GM12878 (cell line): ENCODE measurements around the gene ING5. TPM values are rescaled to one million over a fixed set of nuclear protein-coding genes. Genes with fewer than 3 reads are reported as not detected.

Experiments
- ATAC-seq: fragments of 200-7000 bp; cut with Tn5 transposase; 3 replicates; pipeline ENCODE4 v1.9.1; 2020; ENCODE audit warnings: mild to moderate bottlenecking, moderate library complexity
- BruUV-seq: library from RNA; stranded (reverse); fragments of 400-500 nt; replicated peaks from 2 replicates; lab custom pipeline; 2021; lab: Mats Ljungman, UMichigan
- CTCF ChIA-PET: fragments of 300-600 bp; sonication (Branson Sonifier 250); formaldehyde crosslinking; extraction: SDS; loops from one replicate; lab custom pipeline; 2021; ENCODE audit warnings: inconsistent platforms; lab: Yijun Ruan, JAX
- POLR2A ChIA-PET: fragments of 350-600 bp; formaldehyde crosslinking; extraction: SDS; loops from one replicate; lab custom pipeline; 2021; ENCODE audit warnings: inconsistent platforms; lab: Charles Lee
- RAD21 ChIA-PET: fragments of 300-600 bp; sonication (Branson Sonifier 250); formaldehyde crosslinking; loops from one replicate; lab custom pipeline; 2023; ENCODE audit warnings: antibody characterized with exemption; ENCODE audit not compliant: unreplicated experiment; lab: Charles Lee
- SMC1A ChIA-PET: fragments of 300-600 bp; sonication (Branson Sonifier 250); formaldehyde crosslinking; loops from one replicate; lab custom pipeline; 2023; ENCODE audit not compliant: unreplicated experiment, uncharacterized antibody; lab: Charles Lee
- DNase-seq: peaks from one replicate; pipeline ENCODE4 v3.0.0-alpha.2; 2011; ENCODE audit warnings: low read depth, low spot score
- FAIRE-seq: peaks from 3 replicates; lab custom pipeline; 2011; peaks lifted over from hg19 to GRCh38; lab: Jason Lieb, UNC
- H2AFZ ChIP-seq: 2 replicates; pipeline ENCODE4 v1.6.0; 2011; ENCODE audit warnings: low read depth, low read length, control low read depth; ENCODE audit not compliant: control insufficient read depth
- H3K27ac ChIP-seq: 2 replicates; pipeline ENCODE4 v1.5.1; 2011; ENCODE audit warnings: control low read depth; ENCODE audit not compliant: control insufficient read depth, insufficient read depth
- H3K27me3 ChIP-seq, 2 experiments: replicated peaks in 1 of 2; 2 replicates each; pipeline versions ENCODE4 v1.6.0 to v1.6.1; 2011; ENCODE audit warnings: low read length in 1 of 2; ENCODE audit not compliant: control insufficient read depth in 2 of 2, insufficient read depth in 2 of 2
- H3K36me3 ChIP-seq, 2 experiments: 2 replicates each; pipeline ENCODE4 v1.5.1; 2011; ENCODE audit warnings: low read length in 1 of 2; ENCODE audit not compliant: control insufficient read depth in 2 of 2, insufficient read depth in 2 of 2
- H3K4me1 ChIP-seq: 2 replicates; pipeline ENCODE4 v1.6.1; 2011; ENCODE audit warnings: mild to moderate bottlenecking, low read length, moderate library complexity, mixed read lengths; ENCODE audit not compliant: control insufficient read depth, insufficient read depth
- H3K4me2 ChIP-seq: 2 replicates; pipeline ENCODE4 v1.6.0; 2011; ENCODE audit warnings: control low read depth; ENCODE audit not compliant: control insufficient read depth, insufficient read depth
- H3K4me3 ChIP-seq: fragments of 200-600 bp; sonication (generic); 2 replicates; pipeline ENCODE4 v1.5.1; 2016
- H3K79me2 ChIP-seq: 2 replicates; pipeline ENCODE4 v1.6.0; 2011; ENCODE audit warnings: low read length; ENCODE audit not compliant: control insufficient read depth, insufficient read depth
- H3K9ac ChIP-seq: 2 replicates; pipeline ENCODE4 v1.8.0; 2011; ENCODE audit warnings: low read length, control low read depth, mixed read lengths; ENCODE audit not compliant: control insufficient read depth, insufficient read depth
- H3K9me3 ChIP-seq: replicated peaks from 3 replicates; pipeline ENCODE4 v1.5.1; 2011; ENCODE audit warnings: mild to moderate bottlenecking, low read length; ENCODE audit not compliant: control insufficient read depth, insufficient read depth
- H4K20me1 ChIP-seq: 2 replicates; pipeline ENCODE4 v1.6.0; 2011; ENCODE audit not compliant: control insufficient read depth, insufficient read depth
- ATF7 ChIP-seq: fragments of 450-650 bp; IDR thresholded peaks from 2 replicates; pipeline ENCODE4 v1.6.1; 2016; ENCODE audit warnings: low read depth, mild to moderate bottlenecking
- CHD1 ChIP-seq: IDR thresholded peaks from 2 replicates; pipeline ENCODE4 v1.6.1; 2012; ENCODE audit warnings: low read depth, low read length, improper control_type of control experiment
- GATAD2B ChIP-seq: fragments of 450-650 bp; conservative IDR thresholded peaks from 2 replicates; pipeline ENCODE4 v1.6.1; 2017; ENCODE audit warnings: low read depth, mild to moderate bottlenecking, moderate library complexity
- MEF2A ChIP-seq: IDR thresholded peaks from 2 replicates; pipeline ENCODE4 v1.6.1; 2011; ENCODE audit warnings: low read depth, mild to moderate bottlenecking, low read length, moderate library complexity; ENCODE audit not compliant: insufficient read depth
- NRF1 ChIP-seq: conservative IDR thresholded peaks from 2 replicates; pipeline ENCODE4 v1.6.1; 2011; ENCODE audit warnings: mild to moderate bottlenecking, low read depth, low read length, improper control_type of control experiment
- POLR2A ChIP-seq: IDR thresholded peaks from 2 replicates; pipeline ENCODE4 v1.6.1; 2011; ENCODE audit warnings: low read depth, mild to moderate bottlenecking, low read length
- TCF3 ChIP-seq: IDR thresholded peaks from 2 replicates; pipeline ENCODE4 v1.6.1; 2012; ENCODE audit warnings: low read depth, mild to moderate bottlenecking, low read length, borderline replicate concordance; ENCODE audit not compliant: insufficient read depth
- ZNF622 ChIP-seq: fragments of 450-650 bp; IDR thresholded peaks from 2 replicates; pipeline ENCODE4 v1.6.1; 2017; ENCODE audit warnings: mild to moderate bottlenecking, inconsistent platforms
- WGBS: methylation state at CpG from one replicate; pipeline ENCODE4 v1.1.6; 2016; ENCODE audit warnings: low lambda C conversion rate; ENCODE audit not compliant: insufficient replicate concordance, insufficient coverage; ENCODE audit errors: missing lambda C conversion rate; 5-methylcytosine and 5-hydroxymethylcytosine counted together
- in situ Hi-C: fragments of 300-500 bp; cut with MboI; formaldehyde crosslinking; loops from 9 replicates; pipeline ENCODE4 v1.14.3; 2018; ENCODE audit warnings: mixed read lengths
- intact Hi-C: fragments of 100-400 bp; cut with micrococcal nuclease; formaldehyde crosslinking; loops from one replicate; pipeline ENCODE4 v1.14.2; 2022; ENCODE audit not compliant: unreplicated experiment
- polyA plus RNA-seq, 11 experiments: library from polyadenylated mRNA; depleted of rRNA in 4 of 11; unstranded in 6 of 11; stranded (reverse) in 5 of 11; fragments of >200 nt; fragmentation: Nextera tagmentation in 4 of 11; fragmentation: Illumina TruSeq in 1 of 11; extraction: Ambion mirVana in 4 of 11; extraction: Trizol in 1 of 11; gene quantifications; 1 replicate in 1 of 11; 2 replicates in 10 of 11; pipeline versions ENCODE4 v1.2.1 to v1.2.3, GENCODE V29; 2011 to 2016; ENCODE audit warnings: inconsistent platforms in 2 of 11, missing spikeins in 2 of 11, low read depth in 1 of 11
- total RNA-seq, 4 experiments: library from RNA; depleted of rRNA in 3 of 4; stranded (reverse); fragments of >200 nt in 3 of 4; fragmentation: Illumina TruSeq in 1 of 4; extraction: Trizol in 1 of 4; gene quantifications; 2 replicates each; pipeline versions ENCODE4 v1.2.1 to v1.2.3, GENCODE V29; 2013 to 2021

The ING5 gene
- total and polyA plus RNA-seq, 10 of the 15 experiments (the other 5 are each of a cell fraction or from before 2014, with no cell fraction given) = 10.0 to 46.1 (median 27.2) TPM

GRCh38 chr2:241655516-241656189, 46.2 kb upstream of the ING5 start:
- in situ Hi-C loops (loop anchor here (10.0 kb wide), 1 partner anchor 801 kb away; no protein-coding TSS in a partner anchor), intact Hi-C loops (no loop called here)
- FAIRE-seq (no peak), ATAC-seq (no peak), DNase-seq (no peak)
- TF ChIP-seq ATF7 (no peak), CHD1 (no peak), GATAD2B (no peak), ZNF622 (no peak), MEF2A (no peak), TCF3 (no peak)
- RAD21 ChIA-PET = no interaction called here
- Histone ChIP-seq H3K27ac (no peak overlapping the region), H3K27me3 (no peaks in the 10 kb centered on the region), H3K4me1 (no peaks in the 10 kb centered on the region), H3K9me3 (no peaks in the 10 kb centered on the region), H4K20me1 (no peaks in the 10 kb centered on the region), H3K4me3 (no peak overlapping the region), H3K4me2 (no peak overlapping the region), H3K9ac (no peak overlapping the region), H2AFZ (no peak overlapping the region), H3K36me3 (peaks cover 14 to 42% of the 10 kb centered on the region in 2 experiments), H3K79me2 (no peaks in the 10 kb centered on the region)
- POLR2A ChIA-PET = no interaction called here
- 93% methylated on average over 16 of the region's 17 CpGs for WGBS
- no TSS peak for BruUV-seq
- CTCF ChIA-PET = no interaction called here
- SMC1A ChIA-PET = no interaction called here

GRCh38 chr2:241656190-241656741, 45.6 kb upstream of the ING5 start:
- DNase-seq = no peak
- SMC1A ChIA-PET = no interaction called here
- Histone ChIP-seq H4K20me1 (no peaks in the 10 kb centered on the region), H3K36me3 (peaks cover 14 to 44% of the 10 kb centered on the region in 2 experiments), H3K4me2 (no peak overlapping the region), H3K79me2 (no peaks in the 10 kb centered on the region), H2AFZ (no peak overlapping the region), H3K9ac (no peak overlapping the region), H3K4me3 (no peak overlapping the region), H3K27me3 (no peaks in the 10 kb centered on the region), H3K27ac (no peak overlapping the region), H3K9me3 (no peaks in the 10 kb centered on the region), H3K4me1 (no peaks in the 10 kb centered on the region)
- no TSS peak for BruUV-seq
- no peak for ATAC-seq
- RAD21 ChIA-PET = interaction anchor here (0.9 kb wide), 1 partner anchor 222 kb away, joined by 3 read pairs; no protein-coding TSS in a partner anchor
- FAIRE-seq = no peak
- in situ Hi-C loops = loop anchor here (10.0 kb wide), 1 partner anchor 801 kb away; no protein-coding TSS in a partner anchor
- CTCF ChIA-PET = no interaction called here
- POLR2A ChIA-PET = no interaction called here
- peak; percentile 47; the same call in 1 of the 2 replicates for TF ChIP-seq POLR2A
- no peak for TF ChIP-seq NRF1
- WGBS = 97% methylated on average over 13 of the region's 13 CpGs
- intact Hi-C loops = no loop called here
